Neural cell (in vitro differentiated cells): ENCODE measurements around the gene DPYD. TPM values are rescaled to one million over a fixed set of nuclear protein-coding genes. Genes with fewer than 3 reads are reported as not detected.

Experiments used
- H2AFZ ChIP-seq: fragments of 200-600, 300-800 bp; sonication (generic), shearing (Covaris generic); 2 replicates; pipeline ENCODE4 v1.6.0; 2014; ENCODE audit warnings: low read depth, mild to moderate bottlenecking, antibody characterized with exemption, low read length, moderate library complexity
- H3F3A ChIP-seq: fragments of 200-600 bp; shearing (Covaris generic); 2 replicates; pipeline ENCODE4 v1.6.1; 2016; ENCODE audit warnings: mild to moderate bottlenecking, moderate library complexity, mixed read lengths, antibody characterized with exemption, low read length; ENCODE audit not compliant: insufficient read depth, poor library complexity, severe bottlenecking
- H3K27ac ChIP-seq: fragments of 200-600, 300-800 bp; sonication (generic), shearing (Covaris generic); 2 replicates; pipeline ENCODE4 v1.5.1; 2014; ENCODE audit warnings: mild to moderate bottlenecking, low read length, moderate library complexity
- H3K27me3 ChIP-seq: fragments of 300-800, 200-600 bp; sonication (generic), shearing (Covaris generic); 2 replicates; pipeline ENCODE4 v1.6.0; 2014; ENCODE audit warnings: mild to moderate bottlenecking, low read depth, low read length, moderate library complexity; ENCODE audit not compliant: insufficient read depth
- H3K36me3 ChIP-seq: fragments of 300-800, 200-600 bp; sonication (generic), shearing (Covaris generic); 2 replicates; pipeline ENCODE4 v1.5.1; 2014; ENCODE audit warnings: mild to moderate bottlenecking, antibody characterized with exemption, low read length, moderate library complexity; ENCODE audit not compliant: insufficient read depth
- H3K4me2 ChIP-seq: fragments of 300-800, 200-600 bp; sonication (generic), shearing (Covaris generic); 2 replicates; pipeline ENCODE4 v1.6.0; 2014; ENCODE audit warnings: mild to moderate bottlenecking, low read length
- H3K4me3 ChIP-seq: fragments of 300-800, 200-600 bp; sonication (generic), shearing (Covaris generic); 2 replicates; pipeline ENCODE4 v1.5.1; 2014; ENCODE audit warnings: mild to moderate bottlenecking, low read length, moderate library complexity
- H3K79me2 ChIP-seq: fragments of 200-600 bp; shearing (Covaris generic); replicated peaks from 2 replicates; pipeline ENCODE4 v1.6.0; 2014; ENCODE audit warnings: mild to moderate bottlenecking, low read length, moderate library complexity; ENCODE audit not compliant: insufficient read depth
- H3K9ac ChIP-seq: fragments of 300-800, 200-600 bp; sonication (generic), shearing (Covaris generic); 2 replicates; pipeline ENCODE4 v1.6.1; 2016; ENCODE audit warnings: mild to moderate bottlenecking, low read length, mixed read lengths
- H3K9me2 ChIP-seq: fragments of 200-600 bp; shearing (Covaris generic); 2 replicates; pipeline ENCODE4 v1.6.1; 2016; ENCODE audit warnings: mild to moderate bottlenecking, low read length, mixed read lengths; ENCODE audit not compliant: insufficient read depth
- H3K9me3 ChIP-seq: fragments of 200-600, 300-800 bp; sonication (generic), shearing (Covaris generic); 2 replicates; pipeline ENCODE4 v1.6.1; 2016; ENCODE audit warnings: mild to moderate bottlenecking, mixed run types, low read length, moderate library complexity, mixed read lengths
- H4K20me1 ChIP-seq: fragments of 200-600 bp; shearing (Covaris generic); 2 replicates; pipeline ENCODE4 v1.6.1; 2016; ENCODE audit warnings: mild to moderate bottlenecking, mixed run types; ENCODE audit not compliant: insufficient read depth
- CTCF ChIP-seq: fragments of 450-650 bp; IDR thresholded peaks from 2 replicates; pipeline ENCODE4 v1.5.1; 2014; ENCODE audit warnings: antibody characterized with exemption, mild to moderate bottlenecking, moderate library complexity; ENCODE audit not compliant: poor library complexity, severe bottlenecking
- EP300 ChIP-seq: fragments of 450-650 bp; conservative IDR thresholded peaks from 2 replicates; pipeline ENCODE4 v1.6.1; 2014; ENCODE audit warnings: antibody characterized with exemption, mild to moderate bottlenecking, moderate library complexity; ENCODE audit not compliant: poor library complexity, severe bottlenecking
- EZH2 ChIP-seq: fragments of 200-600, 300-800 bp; shearing (Covaris generic), sonication (generic); IDR thresholded peaks from 2 replicates; pipeline ENCODE4 v1.6.1; 2014; ENCODE audit warnings: antibody characterized with exemption, low read length, borderline replicate concordance, mild to moderate bottlenecking; ENCODE audit not compliant: insufficient read depth, poor library complexity, severe bottlenecking
- MXI1 ChIP-seq: fragments of 450-650 bp; conservative IDR thresholded peaks from 2 replicates; pipeline ENCODE4 v1.6.1; 2014; ENCODE audit warnings: antibody characterized with exemption, mild to moderate bottlenecking; ENCODE audit not compliant: poor library complexity, severe bottlenecking
- POLR2AphosphoS5 ChIP-seq: IDR thresholded peaks from 2 replicates; pipeline ENCODE4 v1.6.1; 2012
- RAD21 ChIP-seq: fragments of 450-650 bp; conservative IDR thresholded peaks from 2 replicates; pipeline ENCODE4 v1.6.1; 2014; ENCODE audit warnings: antibody characterized with exemption, mild to moderate bottlenecking, moderate library complexity
- REST ChIP-seq: IDR thresholded peaks from 2 replicates; pipeline ENCODE4 v1.6.1; 2012; ENCODE audit warnings: borderline replicate concordance
- SMC3 ChIP-seq: fragments of 450-650 bp; conservative IDR thresholded peaks from 2 replicates; pipeline ENCODE4 v1.6.1; 2014; ENCODE audit warnings: antibody characterized with exemption, mild to moderate bottlenecking, moderate library complexity; ENCODE audit not compliant: poor library complexity
- TAF1 ChIP-seq: IDR thresholded peaks from 2 replicates; pipeline ENCODE4 v1.6.1; 2012; ENCODE audit warnings: low read depth
- polyA plus RNA-seq: library from polyadenylated mRNA; depleted of rRNA; stranded (reverse); fragments of >200 nt; gene quantifications from 2 replicates; pipeline ENCODE4 v1.2.3, GENCODE V29; 2014

DPYD gene
- polyA plus RNA-seq, 1 donor from 2014 or later: 6.7 TPM

- no peak for TF ChIP-seq SMC3
- no peak for TF ChIP-seq MXI1
- TF ChIP-seq EZH2: no peak
- TF ChIP-seq EP300: no peak
- no peaks in the 10 kb centered on the region for H3K79me2 ChIP-seq
Measured at GRCh38 chr1:97832481-97832880, 88.4 kb downstream of the DPYD start.

GRCh38 chr1:97827887-97828286 is 92.9 kb downstream of the DPYD start:
- H3K36me3 ChIP-seq: no peaks in the 10 kb centered on the region
- H3K79me2 ChIP-seq: no peaks in the 10 kb centered on the region
- H4K20me1 ChIP-seq: no peaks in the 10 kb centered on the region
- peak overlapping the region; percentile 53 for H3K4me3 ChIP-seq
- H3K27me3 ChIP-seq: no peaks in the 10 kb centered on the region
- TF ChIP-seq EZH2: no peak
- no peak for TF ChIP-seq CTCF
- TF ChIP-seq POLR2AphosphoS5: peak; percentile 53
- peak; percentile 14 for TF ChIP-seq REST
- TF ChIP-seq EP300: peak; percentile 78
- no peaks in the 10 kb centered on the region for H3K9me2 ChIP-seq
- H3K9ac ChIP-seq: no peak overlapping the region
- H3K27ac ChIP-seq: peak overlapping the region; percentile 61
- H3K9me3 ChIP-seq: no peaks in the 10 kb centered on the region
- peak overlapping the region; percentile 12 for H3K4me2 ChIP-seq
- H3F3A ChIP-seq: no peaks in the 10 kb centered on the region
- no peak overlapping the region for H2AFZ ChIP-seq

More at GRCh38 chr1:97832481-97832880, 88.4 kb downstream of the DPYD start:
- no peak overlapping the region for H3K4me2 ChIP-seq
- no peak overlapping the region for H3K9ac ChIP-seq
- H3K36me3 ChIP-seq: no peaks in the 10 kb centered on the region
- no peak overlapping the region for H3K27ac ChIP-seq
- H2AFZ ChIP-seq: no peak overlapping the region
- H3K9me3 ChIP-seq: no peaks in the 10 kb centered on the region
- no peaks in the 10 kb centered on the region for H4K20me1 ChIP-seq
- H3F3A ChIP-seq: no peaks in the 10 kb centered on the region
- no peak overlapping the region for H3K4me3 ChIP-seq
- H3K9me2 ChIP-seq: no peaks in the 10 kb centered on the region
- H3K27me3 ChIP-seq: no peaks in the 10 kb centered on the region

DNA sequence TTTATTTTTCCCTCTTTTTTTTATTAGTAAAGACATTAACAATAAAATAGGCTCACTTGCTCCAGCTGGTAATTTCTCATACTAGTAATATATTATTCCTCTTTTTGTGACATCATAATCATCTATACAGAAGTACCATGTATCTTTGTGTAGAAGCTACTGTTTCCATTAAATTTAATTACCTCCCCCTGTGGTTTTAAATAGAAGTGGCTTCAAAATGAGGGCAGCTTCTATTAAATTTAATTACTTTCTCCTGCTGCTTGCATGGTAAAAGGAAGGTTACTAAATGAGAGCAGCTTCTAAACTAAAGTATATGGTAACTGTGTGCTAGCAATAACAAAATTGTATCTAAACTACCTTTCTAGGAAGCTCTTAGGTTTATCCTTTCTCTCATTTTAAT is 94.0 kb downstream of the DPYD start:
- H3K27ac ChIP-seq: peak overlapping the region; percentile 61
- H2AFZ ChIP-seq: no peak overlapping the region
- H3K27me3 ChIP-seq: no peaks in the 10 kb centered on the region
- H3K4me2 ChIP-seq: no peak overlapping the region
- no peaks in the 10 kb centered on the region for H3K9me3 ChIP-seq
- H3K9ac ChIP-seq: no peak overlapping the region
- H4K20me1 ChIP-seq: no peaks in the 10 kb centered on the region
- no peaks in the 10 kb centered on the region for H3F3A ChIP-seq
- TF ChIP-seq REST (no peak), POLR2AphosphoS5 (no peak), EP300 (no peak), TAF1 (no peak), MXI1 (no peak), RAD21 (no peak)
- H3K4me3 ChIP-seq: no peak overlapping the region
- no peaks in the 10 kb centered on the region for H3K9me2 ChIP-seq
- H3K36me3 ChIP-seq: no peaks in the 10 kb centered on the region
- no peaks in the 10 kb centered on the region for H3K79me2 ChIP-seq
